ENCODE data around the gene GABRP.

The GABRP gene, protein sequence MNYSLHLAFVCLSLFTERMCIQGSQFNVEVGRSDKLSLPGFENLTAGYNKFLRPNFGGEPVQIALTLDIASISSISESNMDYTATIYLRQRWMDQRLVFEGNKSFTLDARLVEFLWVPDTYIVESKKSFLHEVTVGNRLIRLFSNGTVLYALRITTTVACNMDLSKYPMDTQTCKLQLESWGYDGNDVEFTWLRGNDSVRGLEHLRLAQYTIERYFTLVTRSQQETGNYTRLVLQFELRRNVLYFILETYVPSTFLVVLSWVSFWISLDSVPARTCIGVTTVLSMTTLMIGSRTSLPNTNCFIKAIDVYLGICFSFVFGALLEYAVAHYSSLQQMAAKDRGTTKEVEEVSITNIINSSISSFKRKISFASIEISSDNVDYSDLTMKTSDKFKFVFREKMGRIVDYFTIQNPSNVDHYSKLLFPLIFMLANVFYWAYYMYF

GRCh38 chr5:170783498-170784247 lies at the start of gene GABRP:
GABRP (plus strand) TSS chr5:170783725; CDS start chr5:170788616, 4,891 bp downstream.
- Histone ChIP-seq H3K27me3 (ENCODE audit: insufficient read depth, poor library complexity, severe bottlenecking) (no peaks in the 10 kb centered on the region), H3K4me1 (ENCODE audit: insufficient read depth, poor library complexity, severe bottlenecking) (no peaks in the 10 kb centered on the region), H3K9me3 (ENCODE audit: severe bottlenecking) (no peaks in the 10 kb centered on the region), H3K36me3 (ENCODE audit: low read depth) (no peaks in the 10 kb centered on the region), H3K4me3 (ENCODE audit: severe bottlenecking) (no peak within 1 kb of the TSS), H3K27ac (ENCODE audit: poor library complexity, severe bottlenecking) (no peak within 1 kb of the TSS)
- no peak for DNase-seq (ENCODE audit: low spot score)
- no peak for ATAC-seq (ENCODE audit: low read depth)
- TF ChIP-seq, protein P1, sequence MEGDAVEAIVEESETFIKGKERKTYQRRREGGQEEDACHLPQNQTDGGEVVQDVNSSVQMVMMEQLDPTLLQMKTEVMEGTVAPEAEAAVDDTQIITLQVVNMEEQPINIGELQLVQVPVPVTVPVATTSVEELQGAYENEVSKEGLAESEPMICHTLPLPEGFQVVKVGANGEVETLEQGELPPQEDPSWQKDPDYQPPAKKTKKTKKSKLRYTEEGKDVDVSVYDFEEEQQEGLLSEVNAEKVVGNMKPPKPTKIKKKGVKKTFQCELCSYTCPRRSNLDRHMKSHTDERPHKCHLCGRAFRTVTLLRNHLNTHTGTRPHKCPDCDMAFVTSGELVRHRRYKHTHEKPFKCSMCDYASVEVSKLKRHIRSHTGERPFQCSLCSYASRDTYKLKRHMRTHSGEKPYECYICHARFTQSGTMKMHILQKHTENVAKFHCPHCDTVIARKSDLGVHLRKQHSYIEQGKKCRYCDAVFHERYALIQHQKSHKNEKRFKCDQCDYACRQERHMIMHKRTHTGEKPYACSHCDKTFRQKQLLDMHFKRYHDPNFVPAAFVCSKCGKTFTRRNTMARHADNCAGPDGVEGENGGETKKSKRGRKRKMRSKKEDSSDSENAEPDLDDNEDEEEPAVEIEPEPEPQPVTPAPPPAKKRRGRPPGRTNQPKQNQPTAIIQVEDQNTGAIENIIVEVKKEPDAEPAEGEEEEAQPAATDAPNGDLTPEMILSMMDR (IDR thresholded peaks at IDR 0.05; ENCODE audit: poor library complexity, severe bottlenecking): no peak

GRCh38 chr5:170736966-170737365 lies 46.6 kb upstream of the GABRP start:
- Histone ChIP-seq H3K27ac (ENCODE audit: poor library complexity, severe bottlenecking) (no peak overlapping the region), H3K27me3 (ENCODE audit: insufficient read depth, poor library complexity, severe bottlenecking) (no peaks in the 10 kb centered on the region), H3K4me1 (ENCODE audit: insufficient read depth, poor library complexity, severe bottlenecking) (no peaks in the 10 kb centered on the region), H3K4me3 (ENCODE audit: severe bottlenecking) (no peak overlapping the region), H3K36me3 (ENCODE audit: low read depth) (no peaks in the 10 kb centered on the region), H3K9me3 (ENCODE audit: severe bottlenecking) (peaks cover 6% of the 10 kb centered on the region)
- TF ChIP-seq, protein P1 (IDR thresholded peaks at IDR 0.05; ENCODE audit: poor library complexity, severe bottlenecking): no peak
- ATAC-seq (ENCODE audit: low read depth) (no peak), DNase-seq (ENCODE audit: low spot score) (no peak)

DNA sequence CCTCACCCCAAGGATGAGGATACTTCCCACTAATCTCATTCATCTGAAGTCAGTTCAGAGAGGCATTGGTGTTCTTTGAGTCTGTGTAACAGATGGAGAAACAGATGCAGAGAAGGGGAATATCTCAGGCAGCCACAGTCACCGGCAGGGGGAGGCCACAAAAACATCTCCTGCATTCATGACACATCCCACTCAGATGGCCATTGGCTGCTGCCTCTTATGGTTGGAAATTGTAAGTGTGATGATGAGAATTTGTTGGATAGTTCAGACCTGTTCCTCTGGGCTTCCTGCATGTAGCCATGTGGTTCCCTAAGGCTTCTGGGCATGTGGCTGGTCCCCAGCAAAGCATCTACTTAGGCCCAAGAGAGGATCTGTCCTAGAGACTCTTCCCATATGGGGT lies 45.9 kb upstream of the GABRP start:
- ATAC-seq (ENCODE audit: low read depth) (no peak), DNase-seq (ENCODE audit: low spot score) (no peak)
- H3K4me1 ChIP-seq (ENCODE audit: insufficient read depth, poor library complexity, severe bottlenecking): no peaks in the 10 kb centered on the region
- TF ChIP-seq, protein P1 (IDR thresholded peaks at IDR 0.05; ENCODE audit: poor library complexity, severe bottlenecking): no peak
- no peak overlapping the region for H3K27ac ChIP-seq (ENCODE audit: poor library complexity, severe bottlenecking)
- no peak overlapping the region for H3K4me3 ChIP-seq (ENCODE audit: severe bottlenecking)
- H3K9me3 ChIP-seq (ENCODE audit: severe bottlenecking): peaks cover 6% of the 10 kb centered on the region
- H3K36me3 ChIP-seq (ENCODE audit: low read depth): no peaks in the 10 kb centered on the region
- H3K27me3 ChIP-seq (ENCODE audit: insufficient read depth, poor library complexity, severe bottlenecking): no peaks in the 10 kb centered on the region

DNA sequence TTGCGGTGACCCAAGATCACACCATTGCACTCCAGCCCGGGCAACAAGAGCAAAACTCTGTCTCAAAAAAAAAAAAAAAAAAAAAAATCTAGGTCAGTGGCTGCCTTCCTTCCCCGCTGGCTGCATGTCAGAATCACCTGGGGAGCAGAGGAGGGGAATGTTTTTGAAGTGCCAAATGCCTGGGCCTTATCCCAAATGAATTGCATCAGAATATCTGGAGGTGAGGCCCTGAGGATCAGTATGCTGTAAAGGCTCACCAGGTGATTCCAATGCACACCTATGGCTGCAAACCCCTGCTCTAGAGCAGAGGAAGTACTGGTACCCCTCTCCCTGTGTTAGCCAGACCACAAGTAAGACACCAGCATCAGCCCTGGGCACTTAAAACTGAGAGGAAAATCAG lies 44.7 kb upstream of the GABRP start:
- no peaks in the 10 kb centered on the region for H3K4me1 ChIP-seq (ENCODE audit: insufficient read depth, poor library complexity, severe bottlenecking)
- H3K27me3 ChIP-seq (ENCODE audit: insufficient read depth, poor library complexity, severe bottlenecking): no peaks in the 10 kb centered on the region
- peaks cover 6% of the 10 kb centered on the region for H3K9me3 ChIP-seq (ENCODE audit: severe bottlenecking)
- no peak overlapping the region for H3K27ac ChIP-seq (ENCODE audit: poor library complexity, severe bottlenecking)
- ATAC-seq (ENCODE audit: low read depth) (no peak), DNase-seq (ENCODE audit: low spot score) (no peak)
- TF ChIP-seq, protein P1 (IDR thresholded peaks at IDR 0.05; ENCODE audit: poor library complexity, severe bottlenecking): no peak
- no peak overlapping the region for H3K4me3 ChIP-seq (ENCODE audit: severe bottlenecking)
- no peaks in the 10 kb centered on the region for H3K36me3 ChIP-seq (ENCODE audit: low read depth)

Measured in RWPE2 (cell line).